ENCODE data around the gene AKAP10.

AKAP10 gene

DNA sequence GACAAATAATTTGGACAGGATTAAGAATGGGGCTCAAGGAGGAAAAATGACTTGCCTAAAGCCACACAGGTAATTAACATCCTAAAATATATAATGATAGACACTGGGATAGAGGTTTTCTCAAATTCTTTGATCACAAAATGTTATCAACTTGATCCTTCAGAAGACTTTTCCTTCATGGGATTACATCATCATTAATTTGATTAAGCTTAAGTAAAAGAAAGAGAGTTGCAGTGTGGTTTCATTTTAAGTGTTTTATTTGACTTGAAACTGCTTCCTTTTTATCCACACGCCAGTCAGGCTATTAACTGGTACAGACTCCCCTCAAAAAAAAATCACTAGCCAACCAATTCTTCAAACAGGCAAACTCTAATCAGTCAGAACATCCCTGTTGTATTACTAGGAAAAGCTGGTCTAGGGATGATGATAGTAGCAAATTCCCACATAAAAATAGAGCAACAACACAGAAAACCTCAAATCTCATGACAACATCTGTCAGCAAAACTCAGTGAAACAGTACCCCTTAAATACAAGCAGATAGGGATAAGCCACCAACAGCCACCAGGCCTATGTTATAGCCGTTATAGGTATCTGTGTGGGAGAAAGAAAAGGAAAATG, 32.5 kb downstream of the AKAP10 start:
- no peak overlapping the region for H2AK5ac ChIP-seq (ENCODE audit: low read length)
- H3K4me2 ChIP-seq (ENCODE audit: low read length): no peak overlapping the region
- no peak overlapping the region for H3K18ac ChIP-seq (ENCODE audit: low read length)
- no peak overlapping the region for H3K14ac ChIP-seq (ENCODE audit: low read length)
- peaks cover 7% of the 10 kb centered on the region for H3K79me1 ChIP-seq (ENCODE audit: low read length)
- no peaks in the 10 kb centered on the region for H3K27me3 ChIP-seq (ENCODE audit: insufficient read depth, low read length)
- no peak overlapping the region for H4K8ac ChIP-seq (ENCODE audit: low read depth, low read length)
- H3K23ac ChIP-seq (ENCODE audit: low read length): no peak overlapping the region
- no peak overlapping the region for H2BK12ac ChIP-seq (ENCODE audit: low read length)
- H3K4me3 ChIP-seq (ENCODE audit: low read depth, low read length): no peak overlapping the region
- H3K9ac ChIP-seq (ENCODE audit: low read length): no peak overlapping the region
- no peak overlapping the region for H2AFZ ChIP-seq (ENCODE audit: insufficient read depth, low read length, poor library complexity)
- no peak overlapping the region for H4K91ac ChIP-seq (ENCODE audit: low read depth, low read length)
- H3K27ac ChIP-seq (ENCODE audit: low read depth, low read length): no peak overlapping the region
- H3K79me2 ChIP-seq (ENCODE audit: control insufficient read depth, insufficient read depth, low read length, poor library complexity): peaks cover 3% of the 10 kb centered on the region
- no peak overlapping the region for H2BK120ac ChIP-seq (ENCODE audit: insufficient read depth, low read length, poor library complexity)
- no peaks in the 10 kb centered on the region for H3K9me3 ChIP-seq (ENCODE audit: insufficient read depth, low read depth, low read length)
- no peak overlapping the region for H4K12ac ChIP-seq (ENCODE audit: low read depth, low read length)
- peaks cover 6 to 8% of the 10 kb centered on the region in 2 experiments for H3K36me3 ChIP-seq (ENCODE audit: control insufficient read depth in 1 of 2, insufficient read depth in 2 of 2, low read length in 2 of 2)
- no peak overlapping the region for H2BK5ac ChIP-seq (ENCODE audit: low read depth, low read length, poor library complexity)
- H3K4me1 ChIP-seq (ENCODE audit: control insufficient read depth in 1 of 2, insufficient read depth in 2 of 2, low read length in 2 of 2): peaks cover 7% of the 10 kb centered on the region in 2 experiments
- WGBS (ENCODE audit: extremely low coverage, insufficient coverage, insufficient read length): no CpG with 5 or more reads among the region's 2 CpGs
- H3K4ac ChIP-seq (ENCODE audit: low read depth, low read length): no peak overlapping the region
- no peak for DNase-seq

DNA sequence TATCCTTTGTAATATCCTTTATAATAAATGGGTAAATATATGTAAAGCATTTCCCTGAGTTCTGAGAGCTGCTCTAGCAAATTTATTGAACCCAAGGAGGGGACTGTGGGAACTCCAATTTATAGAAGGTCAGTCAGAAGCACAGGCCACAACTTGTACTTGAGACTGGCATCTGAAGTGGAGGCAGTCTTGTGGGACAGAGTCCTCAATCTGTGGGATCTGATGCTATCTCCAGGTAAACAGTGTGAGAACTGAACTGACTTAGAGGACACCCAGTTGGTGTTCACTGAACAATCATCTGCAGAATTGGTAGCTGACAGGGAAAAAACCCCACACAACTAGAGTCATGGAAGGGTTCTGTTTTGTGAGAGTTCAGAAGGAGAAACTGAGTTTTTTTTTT, 34.0 kb downstream of the AKAP10 start:
- Histone ChIP-seq H3K9ac (ENCODE audit: low read length) (no peak overlapping the region), H2AK5ac (ENCODE audit: low read length) (no peak overlapping the region), H3K14ac (ENCODE audit: low read length) (no peak overlapping the region), H3K4me3 (ENCODE audit: low read depth, low read length) (no peak overlapping the region), H2BK120ac (ENCODE audit: insufficient read depth, low read length, poor library complexity) (peak overlapping the region; percentile 33), H2BK12ac (ENCODE audit: low read length) (no peak overlapping the region), H3K4ac (ENCODE audit: low read depth, low read length) (no peak overlapping the region), H3K9me3 (ENCODE audit: insufficient read depth, low read depth, low read length) (no peaks in the 10 kb centered on the region), H3K18ac (ENCODE audit: low read length) (no peak overlapping the region), H3K4me1 (ENCODE audit: control insufficient read depth in 1 of 2, insufficient read depth in 2 of 2, low read length in 2 of 2) (peaks cover 7% of the 10 kb centered on the region in 2 experiments), H2AFZ (ENCODE audit: insufficient read depth, low read length, poor library complexity) (no peak overlapping the region), H4K91ac (ENCODE audit: low read depth, low read length) (no peak overlapping the region), H2BK5ac (ENCODE audit: low read depth, low read length, poor library complexity) (no peak overlapping the region), H3K23ac (ENCODE audit: low read length) (no peak overlapping the region), H3K27ac (ENCODE audit: low read depth, low read length) (no peak overlapping the region), H3K79me2 (ENCODE audit: control insufficient read depth, insufficient read depth, low read length, poor library complexity) (peaks cover 3% of the 10 kb centered on the region), H4K8ac (ENCODE audit: low read depth, low read length) (no peak overlapping the region), H3K79me1 (ENCODE audit: low read length) (peaks cover 7% of the 10 kb centered on the region), H3K4me2 (ENCODE audit: low read length) (no peak overlapping the region), H3K36me3 (ENCODE audit: control insufficient read depth in 1 of 2, insufficient read depth in 2 of 2, low read length in 2 of 2) (peaks cover 8 to 10% of the 10 kb centered on the region in 2 experiments), H4K12ac (ENCODE audit: low read depth, low read length) (no peak overlapping the region), H3K27me3 (ENCODE audit: insufficient read depth, low read length) (no peaks in the 10 kb centered on the region)
- DNase-seq: no peak

DNA sequence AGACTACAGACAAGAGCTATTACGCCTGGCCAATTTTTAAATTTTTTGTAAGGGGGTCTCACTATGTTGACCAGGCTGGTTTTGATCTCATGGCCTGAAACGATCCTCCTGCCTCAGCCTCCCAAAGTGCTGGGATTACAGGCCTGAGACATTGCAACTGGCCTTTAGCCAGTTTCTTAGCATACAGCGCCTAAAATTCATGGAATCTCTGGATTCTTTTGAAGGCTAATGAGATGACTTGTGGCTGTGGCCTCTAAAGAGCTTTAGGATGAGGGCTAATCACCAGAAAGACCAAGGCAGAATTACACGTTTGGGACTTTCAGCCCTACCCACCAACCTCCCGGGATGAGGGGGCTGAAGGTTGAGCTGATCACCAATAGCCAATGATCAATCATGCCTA, 34.6 kb downstream of the AKAP10 start:
- WGBS (ENCODE audit: extremely low coverage, insufficient coverage, insufficient read length): no CpG with 5 or more reads among the region's 5 CpGs
- Histone ChIP-seq H2BK12ac (ENCODE audit: low read length) (peak overlapping the region; percentile 40), H3K79me2 (ENCODE audit: control insufficient read depth, insufficient read depth, low read length, poor library complexity) (peaks cover 3% of the 10 kb centered on the region), H2BK5ac (ENCODE audit: low read depth, low read length, poor library complexity) (peak overlapping the region; percentile 40), H3K14ac (ENCODE audit: low read length) (no peak overlapping the region), H3K27me3 (ENCODE audit: insufficient read depth, low read length) (no peaks in the 10 kb centered on the region), H3K4me3 (ENCODE audit: low read depth, low read length) (no peak overlapping the region), H2AFZ (ENCODE audit: insufficient read depth, low read length, poor library complexity) (no peak overlapping the region), H2AK5ac (ENCODE audit: low read length) (no peak overlapping the region), H3K9me3 (ENCODE audit: insufficient read depth, low read depth, low read length) (no peaks in the 10 kb centered on the region), H3K18ac (ENCODE audit: low read length) (peak overlapping the region; percentile 53), H3K23ac (ENCODE audit: low read length) (no peak overlapping the region), H3K27ac (ENCODE audit: low read depth, low read length) (peak overlapping the region; percentile 39), H3K79me1 (ENCODE audit: low read length) (peaks cover 7% of the 10 kb centered on the region), H3K9ac (ENCODE audit: low read length) (no peak overlapping the region), H4K12ac (ENCODE audit: low read depth, low read length) (no peak overlapping the region), H3K36me3 (ENCODE audit: control insufficient read depth in 1 of 2, insufficient read depth in 2 of 2, low read length in 2 of 2) (peaks cover 8 to 10% of the 10 kb centered on the region in 2 experiments), H3K4me2 (ENCODE audit: low read length) (no peak overlapping the region), H4K8ac (ENCODE audit: low read depth, low read length) (no peak overlapping the region), H3K4ac (ENCODE audit: low read depth, low read length) (peak overlapping the region; percentile 55), H2BK120ac (ENCODE audit: insufficient read depth, low read length, poor library complexity) (peak overlapping the region; percentile 43), H3K4me1 (ENCODE audit: control insufficient read depth in 1 of 2, insufficient read depth in 2 of 2, low read length in 2 of 2) (peaks cover 7% of the 10 kb centered on the region in 2 experiments), H4K91ac (ENCODE audit: low read depth, low read length) (peak overlapping the region; percentile 14)
- DNase-seq: peak; percentile 29 to 82

DNA sequence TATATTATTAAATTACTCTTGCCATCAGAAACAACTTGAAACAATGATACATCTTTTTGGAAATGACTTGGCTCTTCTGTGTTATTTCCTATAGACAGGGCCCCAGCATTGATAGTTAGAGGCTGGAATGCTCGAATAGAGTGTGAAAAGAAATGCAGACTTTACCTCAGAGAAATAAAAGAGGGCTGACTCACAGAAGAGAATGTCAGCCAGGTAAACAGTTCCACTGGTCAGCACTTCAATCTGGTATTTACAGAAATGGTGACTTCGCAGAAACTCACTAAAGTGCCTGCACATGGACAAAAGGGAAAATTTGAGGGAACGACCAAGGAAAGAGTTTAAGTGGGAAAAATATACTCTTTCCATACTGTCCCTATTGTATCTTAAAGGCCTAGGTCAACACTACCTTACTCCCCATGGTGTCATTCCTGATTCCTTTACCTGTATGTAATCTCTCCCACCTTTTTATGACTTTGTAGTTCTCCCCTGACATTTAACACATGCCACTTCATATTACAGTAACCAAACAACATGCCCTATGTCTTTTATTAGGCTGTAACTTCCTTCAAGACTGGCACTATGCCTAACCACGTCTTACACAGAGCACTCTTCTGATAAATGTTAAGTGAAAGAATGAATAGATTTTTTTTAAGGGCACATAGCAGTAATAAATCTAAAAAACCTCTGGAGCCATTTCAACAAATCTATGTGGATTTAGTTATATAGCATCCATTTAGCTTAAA, 36.7 kb downstream of the AKAP10 start:
- Histone ChIP-seq H2BK12ac (ENCODE audit: low read length) (no peak overlapping the region), H3K23ac (ENCODE audit: low read length) (no peak overlapping the region), H2BK5ac (ENCODE audit: low read depth, low read length, poor library complexity) (no peak overlapping the region), H2BK120ac (ENCODE audit: insufficient read depth, low read length, poor library complexity) (no peak overlapping the region), H3K9ac (ENCODE audit: low read length) (no peak overlapping the region), H4K12ac (ENCODE audit: low read depth, low read length) (no peak overlapping the region), H2AK5ac (ENCODE audit: low read length) (no peak overlapping the region), H3K79me1 (ENCODE audit: low read length) (peaks cover 7% of the 10 kb centered on the region), H3K4ac (ENCODE audit: low read depth, low read length) (no peak overlapping the region), H3K27ac (ENCODE audit: low read depth, low read length) (peak overlapping the region; percentile 72), H3K27me3 (ENCODE audit: insufficient read depth, low read length) (no peaks in the 10 kb centered on the region), H3K14ac (ENCODE audit: low read length) (no peak overlapping the region), H2AFZ (ENCODE audit: insufficient read depth, low read length, poor library complexity) (no peak overlapping the region), H3K36me3 (ENCODE audit: control insufficient read depth in 1 of 2, insufficient read depth in 2 of 2, low read length in 2 of 2) (peaks cover 2 to 8% of the 10 kb centered on the region in 2 experiments), H4K91ac (ENCODE audit: low read depth, low read length) (no peak overlapping the region), H3K9me3 (ENCODE audit: insufficient read depth, low read depth, low read length) (no peaks in the 10 kb centered on the region), H3K79me2 (ENCODE audit: control insufficient read depth, insufficient read depth, low read length, poor library complexity) (peaks cover 3% of the 10 kb centered on the region), H3K4me3 (ENCODE audit: low read depth, low read length) (no peak overlapping the region), H4K8ac (ENCODE audit: low read depth, low read length) (no peak overlapping the region), H3K18ac (ENCODE audit: low read length) (no peak overlapping the region), H3K4me1 (ENCODE audit: control insufficient read depth in 1 of 2, insufficient read depth in 2 of 2, low read length in 2 of 2) (peaks cover 7% of the 10 kb centered on the region in 2 experiments), H3K4me2 (ENCODE audit: low read length) (peak overlapping the region; percentile 38)
- no CpG with 5 or more reads among the region's 4 CpGs for WGBS (ENCODE audit: extremely low coverage, insufficient coverage, insufficient read length)
- DNase-seq: peak; percentile 30 to 79
